Heart right ventricle (tissue), 16 donors: ENCODE results near the gene MTMR8. TPM values are rescaled to one million over a fixed set of nuclear protein-coding genes. Genes with fewer than 3 reads are reported as not detected.

Experiments used
- ATAC-seq, 8 donors: fragments of 200-7000 bp; cut with Tn5 transposase; one replicate each; pipeline ENCODE4 v1.9.1; 2020; ENCODE audit warnings: mild to moderate bottlenecking in 8 of 8, moderate library complexity in 8 of 8, moderate number of reproducible peaks in 1 of 8
- DNase-seq, 2 donors: peaks; one replicate each; pipeline ENCODE4 v3.0.0-alpha.2; 2020
- H3K27ac ChIP-seq, 10 donors: fragments of 200-600 bp; sonication (generic) in 2 of 10; one replicate each; pipeline versions ENCODE4 v1.5.0 to v1.8.0; 2020 to 2022; ENCODE audit warnings: mild to moderate bottlenecking in 3 of 10
- H3K27me3 ChIP-seq, 7 donors: fragments of 200-600 bp; one replicate each; pipeline ENCODE4 v1.8.0; 2021 to 2022; ENCODE audit warnings: mild to moderate bottlenecking in 2 of 7
- H3K36me3 ChIP-seq, 9 donors: fragments of 200-600 bp; sonication (generic) in 1 of 9; one replicate each; pipeline versions ENCODE4 v1.5.0 to v1.8.0; 2020 to 2022; ENCODE audit warnings: mild to moderate bottlenecking in 2 of 9
- H3K4me1 ChIP-seq, 9 donors: fragments of 200-600 bp; sonication (generic) in 1 of 9; one replicate each; pipeline versions ENCODE4 v1.5.0 to v1.8.0; 2020 to 2022; ENCODE audit warnings: mild to moderate bottlenecking in 4 of 9
- H3K4me3 ChIP-seq, 10 donors: fragments of 200-600 bp; sonication (generic) in 2 of 10; one replicate each; pipeline versions ENCODE4 v1.5.0 to v1.8.0; 2020 to 2022; ENCODE audit warnings: mild to moderate bottlenecking in 7 of 10, moderate library complexity in 2 of 10
- H3K9me3 ChIP-seq, 11 donors: fragments of 200-600 bp in 10 of 11; sonication (generic) in 2 of 11; one replicate each; pipeline versions ENCODE4 v1.5.0 to v1.8.0; 2013 to 2022; ENCODE audit warnings: mild to moderate bottlenecking in 2 of 11, control low read depth in 1 of 11, moderate library complexity in 1 of 11
- CTCF ChIP-seq, 9 donors: fragments of 200-600 bp; sonication (generic) in 2 of 9; IDR thresholded peaks; one replicate each; pipeline versions ENCODE4 v1.5.0 to v1.8.0; 2021 to 2022; ENCODE audit warnings: antibody characterized with exemption in 9 of 9, mild to moderate bottlenecking in 5 of 9, moderate library complexity in 1 of 9
- WGBS, 2 donors: extraction: QIAGEN DNeasy Blood & Tissue Kit; methylation state at CpG; one replicate each; pipeline ENCODE4 v1.1.7; 2013; ENCODE audit warnings: inconsistent platforms in 1 of 2; 5-methylcytosine and 5-hydroxymethylcytosine counted together
- intact Hi-C, 10 donors: fragments of 100-400 bp; cut with DNase I; formaldehyde crosslinking; loops; one replicate each; pipeline versions ENCODE4 v1.11.1 to v1.14.2; 2022
- polyA plus RNA-seq, 2 donors: library from polyadenylated mRNA; stranded (reverse); fragments of 200-250 nt; gene quantifications; one replicate each; pipeline ENCODE4 v1.2.3, GENCODE V29; 2013
- total RNA-seq, 10 donors: library from RNA; stranded (reverse); fragmentation: NEBNext Ultra II Directional in 3 of 10; extraction: Animal tissue kit (Norgen Biotek cat#: 25700) in 3 of 10; gene quantifications; one replicate each; pipeline versions ENCODE4 v1.2.1 to v1.2.4, GENCODE V29; 2021 to 2023
- donor health status: Arrhythmogenic right ventricular cardiomyopathy.
- donor health status: ischemic (EF 13 %, LVEDD 7.1; RV severe dilation, severe dysfunction).
- donor health status: healthy with polysubstance abuse.
- donor health status: DM: no; HTN: yes; CAD: no.
- donor health status: DM: no; HTN: no; CAD: no.
- donor health status: ischemic (EF 25% LVEDD 6.9; RV normal size, moderate dysfunction).
- donor health status: ischemic (EF 25% LVEDD 5.7; RV mildly dilated, moderate dysfunction).
- donor health status: healthy.
- donor health status: DM: yes; HTN: yes; CAD: no.
- donor health status: Ischemic cardiomyopathy.
- donor health status: ischemic (EF 35%, LVEDD 5.7; RV mildly dilated, moderate dysfunction).
- donor health status: nonischemic (EF 11% LVEDD 7.7; RV severe dilation, severe dysfunction).
- donor health status: DM: yes; HTN: yes; CAD: no.
- donor health status: PGD.
- donor health status: ischemic (EF 29% LVEDD 5.4; RV normal size, mild dysfunction).
- donor health status: nonischemic (EF 23%, LVEDD 6.1; RV moderate dilation, normal function).

MTMR8 gene
- total and polyA plus RNA-seq, 12 donors, result 0.14 to 0.99 (median 0.67) TPM

GRCh38 chrX:64377753-64378152 is 17.5 kb downstream of the MTMR8 start:
- no peak for TF ChIP-seq CTCF (IDR thresholded peaks at IDR 0.05)
- Histone ChIP-seq H3K4me1 (no peaks in the 10 kb centered on the region), H3K4me3 (no peak overlapping the region), H3K27me3 (no peaks in the 10 kb centered on the region), H3K36me3 (no peaks in the 10 kb centered on the region), H3K27ac (no peak overlapping the region), H3K9me3 (peaks cover 0 to 74% (median 13%) of the 10 kb centered on the region in 11 donors)
- DNase-seq (no peak), ATAC-seq (no peak)
- WGBS, 2 donors, result 81 to 89% methylated on average over 3 of the region's 3 CpGs
- intact Hi-C loops, result loop anchor here in 1 of 10 donors (10.0 kb wide), 1 partner anchor 57 kb away; no protein-coding TSS in a partner anchor

- H3K36me3 ChIP-seq, result peaks cover 0 to 6% (median 0%) of the 10 kb centered on the region in 9 donors
- no peak overlapping the region for H3K27ac ChIP-seq
- no peak overlapping the region for H3K4me3 ChIP-seq
- peaks cover 0 to 4% (median 0%) of the 10 kb centered on the region in 7 donors for H3K27me3 ChIP-seq
- no peak for TF ChIP-seq CTCF (IDR thresholded peaks at IDR 0.05)
- 88 to 95% methylated on average over 5 of the region's 5 CpGs for WGBS, 2 donors
- intact Hi-C loops, result no loop called here
- no peaks in the 10 kb centered on the region for H3K4me1 ChIP-seq
- no peaks in the 10 kb centered on the region for H3K9me3 ChIP-seq
- no peak for ATAC-seq
- no peak for DNase-seq
These were observed 43.2 kb downstream of the MTMR8 start for GRCh38 chrX:64352081-64352480.

- ATAC-seq (no peak), DNase-seq (no peak)
- intact Hi-C loops, result no loop called here
- H3K9me3 ChIP-seq, result no peaks in the 10 kb centered on the region
- H3K4me3 ChIP-seq, result no peak overlapping the region
- H3K4me1 ChIP-seq, result no peaks in the 10 kb centered on the region
- peaks cover 0 to 4% (median 0%) of the 10 kb centered on the region in 7 donors for H3K27me3 ChIP-seq
- 33 to 45% methylated on average over 1 of the region's 1 CpG for WGBS, 2 donors
- TF ChIP-seq CTCF (IDR thresholded peaks at IDR 0.05), result no peak
- no peak overlapping the region for H3K27ac ChIP-seq
- peaks cover 0 to 6% (median 0%) of the 10 kb centered on the region in 9 donors for H3K36me3 ChIP-seq
These were observed 44.7 kb downstream of the MTMR8 start for GRCh38 chrX:64350521-64350920.

- peaks cover 0 to 4% (median 0%) of the 10 kb centered on the region in 7 donors for H3K27me3 ChIP-seq
- no peak for ATAC-seq
- peaks cover 0 to 6% (median 0%) of the 10 kb centered on the region in 9 donors for H3K36me3 ChIP-seq
- H3K9me3 ChIP-seq, result no peaks in the 10 kb centered on the region
- no peak overlapping the region for H3K4me3 ChIP-seq
- intact Hi-C loops, result no loop called here
- no peak for TF ChIP-seq CTCF (IDR thresholded peaks at IDR 0.05)
- H3K27ac ChIP-seq, result no peak overlapping the region
- WGBS, 2 donors, result 67 to 89% methylated on average over 4 of the region's 4 CpGs
- no peak for DNase-seq
- no peaks in the 10 kb centered on the region for H3K4me1 ChIP-seq
These were observed 45.2 kb downstream of the MTMR8 start for GRCh38 chrX:64350047-64350446.
